H1 (cell line): ENCODE measurements around the gene ABCD1. TPM values are rescaled to one million over a fixed set of nuclear protein-coding genes. Genes with fewer than 3 reads are reported as not detected.

ENCODE experiments used
- CTCF ChIA-PET: fragments of 300-600 bp; sonication (Branson Sonifier 250); formaldehyde crosslinking; loops from one replicate; lab custom pipeline; 2021; ENCODE audit not compliant: partially characterized antibody; lab: Charles Lee
- POLR2A ChIA-PET: fragments of 300-600 bp; sonication (Branson Sonifier 250); formaldehyde crosslinking; loops from one replicate; lab custom pipeline; 2021; ENCODE audit warnings: inconsistent platforms; ENCODE audit not compliant: partially characterized antibody; lab: Charles Lee
- DNase-seq, 2 experiments: peaks; one replicate each; pipeline versions ENCODE4 v3.0.0 to v3.0.0-alpha.2; 2010 to 2022; ENCODE audit warnings: low spot score in 2 of 2, low read depth in 1 of 2, mixed read lengths in 1 of 2
- FAIRE-seq: peaks from 2 replicates; lab custom pipeline; 2011; peaks lifted over from hg19 to GRCh38; lab: Jason Lieb, UNC
- H2AFZ ChIP-seq: 2 replicates; pipeline ENCODE4 v1.8.1; 2012; ENCODE audit warnings: low read length, inconsistent platforms
- H2AK5ac ChIP-seq: 2 replicates; pipeline ENCODE4 v1.6.1; 2013; ENCODE audit warnings: low read depth, low read length
- H2BK120ac ChIP-seq: replicated peaks from 2 replicates; pipeline ENCODE3; 2013; ENCODE audit warnings: low read depth, low read length, inconsistent platforms
- H2BK12ac ChIP-seq: 2 replicates; pipeline ENCODE4 v1.6.1; 2013; ENCODE audit warnings: low read depth, low read length
- H2BK15ac ChIP-seq: 2 replicates; pipeline ENCODE4 v1.6.1; 2013; ENCODE audit warnings: low read length
- H2BK20ac ChIP-seq: 2 replicates; pipeline ENCODE4 v1.6.1; 2013; ENCODE audit warnings: low read length
- H2BK5ac ChIP-seq: 2 replicates; pipeline ENCODE4 v1.6.1; 2013; ENCODE audit warnings: low read depth, low read length
- H3K14ac ChIP-seq: 2 replicates; pipeline ENCODE4 v1.6.1; 2013; ENCODE audit warnings: inconsistent platforms; ENCODE audit not compliant: insufficient read length
- H3K18ac ChIP-seq: 2 replicates; pipeline ENCODE4 v1.6.1; 2013; ENCODE audit warnings: low read length; ENCODE audit errors: extremely low read depth
- H3K23ac ChIP-seq: 2 replicates; pipeline ENCODE4 v1.6.1; 2013; ENCODE audit warnings: inconsistent platforms; ENCODE audit not compliant: insufficient read length
- H3K23me2 ChIP-seq: 2 replicates; pipeline ENCODE4 v1.6.1; 2013; ENCODE audit warnings: low read depth, low read length
- H3K27ac ChIP-seq: 2 replicates; pipeline ENCODE4 v1.6.1; 2011; ENCODE audit warnings: low read depth, low read length, inconsistent platforms
- H3K27me3 ChIP-seq, 4 experiments: replicated peaks in 1 of 4; 1 replicate in 1 of 4; 2 replicates in 3 of 4; pipeline versions ENCODE4 v1.6.1 to v1.8.1; 2011 to 2013; ENCODE audit warnings: low read length in 3 of 4, mild to moderate bottlenecking in 3 of 4, inconsistent platforms in 2 of 4, mixed read lengths in 2 of 4, moderate library complexity in 1 of 4; ENCODE audit not compliant: control insufficient read depth in 3 of 4, insufficient read depth in 3 of 4; ENCODE audit errors: extremely low read depth in 1 of 4
- H3K36me3 ChIP-seq, 4 experiments: 2 replicates each; pipeline versions ENCODE4 v1.6.1 to v1.8.1; 2011 to 2013; ENCODE audit warnings: mild to moderate bottlenecking in 4 of 4, low read length in 3 of 4, moderate library complexity in 2 of 4, control low read depth in 1 of 4, inconsistent platforms in 1 of 4; ENCODE audit not compliant: insufficient read depth in 4 of 4, control insufficient read depth in 2 of 4
- H3K4ac ChIP-seq: replicated peaks from 2 replicates; pipeline ENCODE3; 2013; ENCODE audit warnings: low read length, low read depth, mixed read lengths, inconsistent platforms; ENCODE audit not compliant: insufficient read length
- H3K4me1 ChIP-seq, 4 experiments: replicated peaks in 1 of 4; 1 replicate in 1 of 4; 2 replicates in 3 of 4; pipeline versions ENCODE4 v1.6.1 to v1.8.1; 2011 to 2013; ENCODE audit warnings: low read length in 3 of 4, inconsistent platforms in 2 of 4, mixed read lengths in 1 of 4; ENCODE audit not compliant: insufficient read depth in 4 of 4, control insufficient read depth in 3 of 4
- H3K4me2 ChIP-seq, 2 experiments: 2 replicates each; pipeline versions ENCODE4 v1.6.1 to v1.8.1; 2011 to 2013; ENCODE audit warnings: low read depth in 2 of 2, low read length in 2 of 2, control low read depth in 1 of 2, inconsistent platforms in 1 of 2, mild to moderate bottlenecking in 1 of 2; ENCODE audit not compliant: insufficient read depth in 1 of 2
- H3K4me3 ChIP-seq, 4 experiments: fragments of 200-600, 300-600 bp in 1 of 4; sonication (generic), shearing (Covaris generic), sonication (Bioruptor Twin) in 1 of 4; 2 replicates each; pipeline versions ENCODE4 v1.5.1 to v1.8.1; 2011 to 2016; ENCODE audit warnings: low read length in 4 of 4, low read depth in 3 of 4, control low read depth in 2 of 4, inconsistent platforms in 2 of 4, mild to moderate bottlenecking in 2 of 4, mixed read lengths in 1 of 4, moderate library complexity in 1 of 4; ENCODE audit not compliant: insufficient read depth in 2 of 4; ENCODE audit errors: extremely low read depth in 1 of 4
- H3K56ac ChIP-seq: replicated peaks from 2 replicates; pipeline ENCODE3; 2013; ENCODE audit warnings: low read depth, mild to moderate bottlenecking, mixed read lengths, low read length, inconsistent platforms; ENCODE audit not compliant: insufficient read length
- H3K79me1 ChIP-seq: 2 replicates; pipeline ENCODE4 v1.6.1; 2013; ENCODE audit warnings: low read depth, low read length, control low read depth
- H3K79me2 ChIP-seq, 2 experiments: 2 replicates each; pipeline versions ENCODE4 v1.6.1 to v1.8.1; 2012 to 2013; ENCODE audit warnings: low read length in 2 of 2, mild to moderate bottlenecking in 2 of 2, inconsistent platforms in 1 of 2; ENCODE audit not compliant: insufficient read depth in 2 of 2, control insufficient read depth in 1 of 2
- H3K9ac ChIP-seq, 4 experiments: replicated peaks in 1 of 4; 1 replicate in 1 of 4; 2 replicates in 3 of 4; pipeline versions ENCODE4 v1.6.1 to v1.8.1; 2011 to 2013; ENCODE audit warnings: low read depth in 3 of 4, low read length in 3 of 4, control low read depth in 2 of 4, mild to moderate bottlenecking in 2 of 4, moderate library complexity in 2 of 4, inconsistent platforms in 1 of 4; ENCODE audit errors: extremely low read depth in 1 of 4
- H3K9me3 ChIP-seq, 2 experiments: 2 replicates each; pipeline versions ENCODE4 v1.6.1 to v1.8.1; 2012 to 2013; ENCODE audit warnings: mild to moderate bottlenecking in 2 of 2, moderate library complexity in 2 of 2, control low read depth in 1 of 2, inconsistent platforms in 1 of 2, low read depth in 1 of 2, low read length in 1 of 2, mixed read lengths in 1 of 2; ENCODE audit not compliant: insufficient read depth in 2 of 2
- H4K20me1 ChIP-seq, 2 experiments: replicated peaks in 1 of 2; 2 replicates each; pipeline versions ENCODE3 to v1.8.1; 2011 to 2013; ENCODE audit warnings: inconsistent platforms in 2 of 2, low read length in 2 of 2, mild to moderate bottlenecking in 1 of 2; ENCODE audit not compliant: insufficient read depth in 2 of 2, control insufficient read depth in 1 of 2
- H4K5ac ChIP-seq: 2 replicates; pipeline ENCODE4 v1.6.1; 2013; ENCODE audit warnings: low read length, low read depth, mixed read lengths, inconsistent platforms; ENCODE audit not compliant: insufficient read length
- H4K8ac ChIP-seq: 2 replicates; pipeline ENCODE4 v1.8.0; 2013; ENCODE audit warnings: mild to moderate bottlenecking, moderate library complexity, low read length, inconsistent platforms; ENCODE audit not compliant: insufficient read depth; ENCODE audit errors: extremely low read depth
- H4K91ac ChIP-seq: replicated peaks from 2 replicates; pipeline ENCODE3; 2013; ENCODE audit warnings: low read length, mixed read lengths, inconsistent platforms; ENCODE audit not compliant: insufficient read length
- BACH1 ChIP-seq: IDR thresholded peaks from 2 replicates; pipeline ENCODE4 v1.6.1; 2012; ENCODE audit warnings: low read length, improper control_type of control experiment
- CHD2 ChIP-seq: IDR thresholded peaks from 2 replicates; pipeline ENCODE4 v1.6.1; 2012; ENCODE audit warnings: low read length, improper control_type of control experiment
- NRF1 ChIP-seq: IDR thresholded peaks from 2 replicates; pipeline ENCODE4 v1.6.1; 2011; ENCODE audit warnings: mild to moderate bottlenecking, low read depth, low read length, improper control_type of control experiment
- RNF2 ChIP-seq: fragments of 200-900, 300-1000 bp; sonication (generic); IDR thresholded peaks from 2 replicates; pipeline ENCODE4 v1.7.1; 2016; ENCODE audit warnings: borderline replicate concordance, low read depth, mild to moderate bottlenecking, antibody characterized with exemption, low read length; ENCODE audit not compliant: poor library complexity, severe bottlenecking; ENCODE audit errors: missing control alignments
- SP4 ChIP-seq: IDR thresholded peaks from 2 replicates; pipeline ENCODE4 v1.6.1; 2012; ENCODE audit warnings: low read length, inconsistent platforms
- TAF7 ChIP-seq: optimal IDR thresholded peaks from 2 replicates; pipeline ENCODE3; 2011; ENCODE audit warnings: low read depth, mild to moderate bottlenecking, inconsistent platforms, low read length, moderate library complexity, borderline replicate concordance
- WGBS, 2 experiments: shearing (Covaris generic) in 1 of 2; methylation state at CpG; one replicate each; pipeline versions ENCODE4 v1.1.6 to v1.1.7; 2013 to 2015; ENCODE audit warnings: low lambda C conversion rate in 2 of 2, mixed read lengths in 2 of 2, inconsistent platforms in 1 of 2, low coverage in 1 of 2, missing lambda C conversion rate in 1 of 2; ENCODE audit not compliant: insufficient replicate concordance in 2 of 2, insufficient coverage in 1 of 2, insufficient read length in 1 of 2; ENCODE audit errors: extremely low coverage in 1 of 2, missing lambda C conversion rate in 1 of 2; 5-methylcytosine and 5-hydroxymethylcytosine counted together
- polyA plus RNA-seq, 7 experiments: library from polyadenylated mRNA; depleted of rRNA in 3 of 7; stranded (reverse) in 5 of 7; unstranded in 2 of 7; fragments of >200 nt in 5 of 7; fragments of 200-250 nt in 2 of 7; gene quantifications; 1 replicate in 5 of 7; 2 replicates in 1 of 7; 4 replicates in 1 of 7; pipeline versions ENCODE4 v1.2.1 to v1.2.3, GENCODE V29; 2011 to 2013; ENCODE audit warnings: missing spikeins in 2 of 7, mixed read lengths in 2 of 7
- total RNA-seq: library from RNA; stranded (reverse); fragmentation: NEBNext Ultra II Directional; extraction: Animal tissue kit (Norgen Biotek cat#: 25700); gene quantifications from 2 replicates; pipeline ENCODE4 v1.2.1, GENCODE V29; 2021
- TF ChIP-seq, protein P1 (sequence below): IDR thresholded peaks from 2 replicates; pipeline ENCODE4 v1.6.1; 2011; ENCODE audit warnings: low read depth, mild to moderate bottlenecking, low read length; ENCODE audit not compliant: insufficient read depth
- TF ChIP-seq, protein P2 (sequence below), 3 experiments: IDR thresholded peaks; 1 replicate in 2 of 3; 2 replicates in 1 of 3; pipeline versions ENCODE4 v1.5.1 to v1.6.1; 2011; ENCODE audit warnings: low read length in 3 of 3, mild to moderate bottlenecking in 3 of 3, inconsistent platforms in 2 of 3, low read depth in 1 of 3, moderate library complexity in 1 of 3; ENCODE audit not compliant: insufficient read depth in 1 of 3; ENCODE audit errors: control extremely low read depth in 1 of 3

The ABCD1 gene
- total and polyA plus RNA-seq, 2 of the 8 experiments (the other 6 are each of a cell fraction or from before 2014, with no cell fraction given), result 3.1 to 6.6 TPM

DNA sequence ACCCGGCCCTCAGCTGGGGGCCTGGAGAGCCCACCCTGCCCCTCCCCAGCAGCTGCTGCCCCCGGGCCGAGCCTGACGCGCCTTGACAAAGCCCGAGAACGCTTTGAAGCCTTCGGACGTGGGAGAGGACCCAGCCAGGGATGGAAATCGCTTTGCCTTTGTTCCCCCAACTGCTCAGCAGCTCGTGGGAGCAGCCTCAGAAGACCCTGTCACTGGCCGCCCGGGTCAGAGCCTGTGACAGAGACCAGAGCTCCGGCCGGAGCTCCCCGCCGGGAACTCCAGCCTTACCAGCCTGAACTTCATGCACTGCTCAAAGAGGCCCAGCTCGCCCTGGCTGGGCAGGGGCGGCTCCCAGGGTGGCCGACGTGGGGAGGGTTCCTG, 39.5 kb upstream of the ABCD1 start:
- Histone ChIP-seq H3K79me1 (no peaks in the 10 kb centered on the region; the same call in 1 of the 2 replicates), H3K4me2 (peak overlapping the region; percentile 45 to 57), H4K91ac (peak overlapping the region; percentile 91), H3K27me3 (no peaks in the 10 kb centered on the region), H4K20me1 (peaks cover 2 to 3% of the 10 kb centered on the region in 2 experiments), H3K9ac (peak overlapping the region in 2 of 4 experiments; percentile 8 to 30; a peak in 2 of 7 replicates)
- ChIA-PET POLR2A (interaction anchor here (0.9 to 1.5 kb wide), 5 partner anchors 9 to 240 kb away, joined by 3 to 4 read pairs (median 4); partner anchors contain the start of gene ARHGAP4), CTCF (interaction anchor here (1.1 to 2.9 kb wide), 6 partner anchors 10 to 117 kb away, joined by 3 to 24 read pairs (median 8); no protein-coding TSS in a partner anchor)
- TF ChIP-seq, protein P1, sequence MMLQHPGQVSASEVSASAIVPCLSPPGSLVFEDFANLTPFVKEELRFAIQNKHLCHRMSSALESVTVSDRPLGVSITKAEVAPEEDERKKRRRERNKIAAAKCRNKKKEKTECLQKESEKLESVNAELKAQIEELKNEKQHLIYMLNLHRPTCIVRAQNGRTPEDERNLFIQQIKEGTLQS, result no peak
- TF ChIP-seq RNF2, result no peak
- TF ChIP-seq SP4, result no peak
- TF ChIP-seq BACH1, result no peak
- no peak for TF ChIP-seq TAF7
- TF ChIP-seq, protein P2, sequence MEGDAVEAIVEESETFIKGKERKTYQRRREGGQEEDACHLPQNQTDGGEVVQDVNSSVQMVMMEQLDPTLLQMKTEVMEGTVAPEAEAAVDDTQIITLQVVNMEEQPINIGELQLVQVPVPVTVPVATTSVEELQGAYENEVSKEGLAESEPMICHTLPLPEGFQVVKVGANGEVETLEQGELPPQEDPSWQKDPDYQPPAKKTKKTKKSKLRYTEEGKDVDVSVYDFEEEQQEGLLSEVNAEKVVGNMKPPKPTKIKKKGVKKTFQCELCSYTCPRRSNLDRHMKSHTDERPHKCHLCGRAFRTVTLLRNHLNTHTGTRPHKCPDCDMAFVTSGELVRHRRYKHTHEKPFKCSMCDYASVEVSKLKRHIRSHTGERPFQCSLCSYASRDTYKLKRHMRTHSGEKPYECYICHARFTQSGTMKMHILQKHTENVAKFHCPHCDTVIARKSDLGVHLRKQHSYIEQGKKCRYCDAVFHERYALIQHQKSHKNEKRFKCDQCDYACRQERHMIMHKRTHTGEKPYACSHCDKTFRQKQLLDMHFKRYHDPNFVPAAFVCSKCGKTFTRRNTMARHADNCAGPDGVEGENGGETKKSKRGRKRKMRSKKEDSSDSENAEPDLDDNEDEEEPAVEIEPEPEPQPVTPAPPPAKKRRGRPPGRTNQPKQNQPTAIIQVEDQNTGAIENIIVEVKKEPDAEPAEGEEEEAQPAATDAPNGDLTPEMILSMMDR (IDR thresholded peaks at IDR 0.05; ENCODE audit: control extremely low read depth in 1 of 3, insufficient read depth in 1 of 3, low read depth in 1 of 3, low read length in 3 of 3), result no peak
- no peak for TF ChIP-seq NRF1
- no peak for TF ChIP-seq CHD2
- TF ChIP-seq, all 59 proteins: peak for 0
- Histone ChIP-seq H2BK120ac (no peak overlapping the region), H2BK15ac (no peak overlapping the region), H3K79me2 (peaks cover 0 to 11% of the 10 kb centered on the region in 2 experiments; a peak in 3 of 4 replicates), H3K14ac (no peak overlapping the region), H2BK12ac (no peak overlapping the region), H4K8ac (peak overlapping the region; percentile 85; the same call in 1 of the 2 replicates), H3K9me3 (peaks cover 4 to 5% of the 10 kb centered on the region in 2 experiments; a peak in 2 of 4 replicates), H2AK5ac (no peak overlapping the region), H3K27ac (peak overlapping the region; percentile 73; the same call in 1 of the 2 replicates), H3K36me3 (peaks cover 0 to 4% (median 0%) of the 10 kb centered on the region in 4 experiments; a peak in 1 of 8 replicates), H4K5ac (peak overlapping the region; percentile 66), H3K18ac (peak overlapping the region; percentile 32; the same call in 1 of the 2 replicates), H2BK5ac (peak overlapping the region; percentile 78; the same call in 1 of the 2 replicates), H3K4me1 (peaks cover 0 to 24% (median 11%) of the 10 kb centered on the region in 4 experiments; a peak in 6 of 7 replicates), H3K4me3 (peak overlapping the region in 1 of 4 experiments; percentile 48; a peak in 3 of 8 replicates), H3K23me2 (no peaks in the 10 kb centered on the region), H3K4ac (no peak overlapping the region), H2AFZ (no peak overlapping the region), H3K23ac (no peak overlapping the region), H3K56ac (peak overlapping the region; percentile 30), H2BK20ac (no peak overlapping the region)
- DNase-seq, result no peak
- 10% methylated on average over 8 of the region's 21 CpGs; no CpG with 5 or more reads in 1 of the 2 experiments for WGBS, 2 experiments
- no peak for FAIRE-seq
